Vagina (tissue), 2 donors: ENCODE measurements around the gene BRPF1.

ENCODE experiments used
- CTCF ChIP-seq, 3 experiments: fragments of 450-650 bp in 2 of 3; fragments of 200-600 bp in 1 of 3; sonication (generic) in 1 of 3; IDR thresholded peaks; one replicate each; pipeline ENCODE4 v1.5.1; 2017 to 2019; ENCODE audit warnings: antibody characterized with exemption in 3 of 3, mild to moderate bottlenecking in 2 of 3, moderate library complexity in 2 of 3
- POLR2A ChIP-seq, 2 donors: fragments of 450-650 bp; IDR thresholded peaks; one replicate each; pipeline ENCODE4 v1.6.1; 2017; ENCODE audit warnings: antibody characterized with exemption in 2 of 2, mild to moderate bottlenecking in 2 of 2, moderate library complexity in 2 of 2

- TF ChIP-seq CTCF (IDR thresholded peaks at IDR 0.05) (no peak), POLR2A (IDR thresholded peaks at IDR 0.05) (no peak)
These were observed 19.2 kb downstream of the BRPF1 start for GRCh38 chr3:9750556-9751411.
